Raji (cell line): Measurements from ENCODE around the gene CDH13.

Experiments
- POLR2A ChIP-seq: IDR thresholded peaks from 2 replicates; pipeline ENCODE4 v1.6.1; 2011; ENCODE audit warnings: low read depth, low read length, control low read depth; ENCODE audit not compliant: insufficient read depth

Gene CDH13

DNA sequence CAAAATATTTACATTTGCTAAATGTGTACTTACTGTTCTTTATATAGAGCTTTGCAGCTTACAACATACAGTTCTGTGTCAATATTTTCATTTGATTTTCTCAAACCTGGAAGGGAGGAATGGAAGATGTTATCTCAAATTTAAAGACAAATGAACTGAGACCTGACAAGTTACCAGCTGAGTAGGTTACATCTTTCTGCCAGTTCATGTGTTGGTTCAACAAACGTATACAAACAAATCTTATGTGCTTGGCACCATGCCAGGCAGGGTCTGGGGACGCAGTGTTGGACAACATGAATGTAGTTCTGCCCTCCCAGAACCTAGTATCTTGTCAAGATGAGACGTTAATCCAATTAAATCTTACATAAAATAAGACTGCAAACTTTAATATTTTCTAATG is 673.6 kb downstream of the CDH13 start:
- TF ChIP-seq POLR2A = no peak

DNA sequence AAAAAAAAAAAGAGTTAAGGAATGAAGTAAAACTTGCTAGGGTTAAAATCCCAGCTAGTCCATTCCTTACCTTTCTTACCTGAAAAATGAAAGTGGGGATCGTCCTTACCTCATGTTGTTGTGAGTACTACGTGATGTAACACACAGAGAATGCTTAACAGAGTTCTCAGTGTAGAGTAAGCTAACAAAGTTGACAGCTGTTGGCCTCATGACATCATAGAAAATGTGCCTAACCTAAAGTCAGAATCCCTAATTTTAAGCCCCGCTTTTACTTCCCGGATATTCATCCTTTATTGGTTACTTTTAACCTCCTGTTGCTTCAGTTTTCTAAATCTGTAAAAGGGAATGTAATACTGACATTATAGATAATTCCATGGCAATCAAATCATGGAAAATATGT is 675.2 kb downstream of the CDH13 start:
- no peak for TF ChIP-seq POLR2A

DNA sequence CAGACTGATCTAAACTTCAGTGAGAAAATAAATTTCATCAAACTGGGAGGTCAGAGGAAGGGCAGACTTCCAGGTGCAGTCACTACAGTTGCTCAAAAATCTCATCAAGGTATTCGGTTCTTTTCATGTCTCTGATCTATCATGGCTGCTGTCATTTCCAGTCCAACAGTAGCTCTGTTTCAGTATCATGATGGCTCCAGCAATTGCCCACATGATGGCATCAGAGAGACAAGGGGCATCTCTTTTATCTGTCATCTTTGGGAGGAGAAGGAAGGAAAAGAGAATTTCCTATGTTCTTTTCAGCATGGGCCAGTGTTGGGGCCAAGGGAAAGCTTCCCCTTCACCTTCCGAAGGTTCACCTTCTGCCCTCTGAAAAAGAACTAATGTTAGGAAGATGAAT is 676.1 kb downstream of the CDH13 start:
- TF ChIP-seq POLR2A = no peak

DNA sequence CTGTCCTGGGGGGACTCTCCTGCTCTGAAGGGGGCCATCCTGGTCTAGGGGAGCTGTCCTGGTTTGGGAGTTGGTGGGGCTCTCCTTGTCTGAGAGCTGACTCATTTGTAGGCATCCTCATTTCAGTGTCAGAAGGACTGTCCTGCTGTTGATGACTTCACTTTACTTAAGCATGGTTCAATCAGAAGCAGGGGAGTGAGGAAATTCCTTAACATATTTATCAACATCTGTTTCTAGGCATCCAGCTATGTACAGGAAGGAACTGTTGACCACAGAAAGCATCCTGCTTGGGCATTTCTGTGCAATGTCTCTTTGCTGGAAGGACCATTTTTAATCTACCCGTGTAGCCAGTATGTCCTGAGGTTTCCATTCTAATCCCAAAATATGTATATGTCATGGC is 678.3 kb downstream of the CDH13 start:
- no peak for TF ChIP-seq POLR2A

DNA sequence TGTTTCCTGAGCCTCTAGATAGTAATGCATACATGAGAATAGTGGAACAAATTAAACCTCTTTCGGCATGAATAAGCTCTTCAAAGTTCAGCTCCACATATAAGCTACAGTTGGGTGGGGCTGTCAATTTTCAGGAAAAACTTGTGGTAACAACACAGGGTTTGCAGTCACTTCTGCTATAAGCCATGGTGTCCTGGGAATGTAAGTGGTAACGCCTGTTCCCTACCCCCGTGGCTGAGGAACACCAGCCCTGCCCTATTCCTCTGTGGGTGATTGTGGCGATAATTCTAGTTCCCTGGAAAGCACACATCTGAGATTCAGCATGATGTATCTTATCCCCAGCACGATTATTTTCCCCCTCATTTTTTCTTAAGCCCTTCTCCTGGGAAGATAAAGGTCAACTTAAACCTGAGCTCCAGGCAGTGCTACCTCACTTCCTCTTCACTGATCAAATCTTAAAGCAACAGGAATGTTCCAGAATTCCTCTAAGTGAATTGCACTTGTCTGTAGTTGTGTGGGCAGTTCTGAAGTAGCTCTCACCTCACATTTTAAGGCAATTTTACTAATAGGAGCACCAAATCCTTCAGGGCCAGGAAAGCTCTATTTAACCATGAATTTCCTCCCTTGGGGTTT is 680.3 kb downstream of the CDH13 start:
- TF ChIP-seq POLR2A = no peak

DNA sequence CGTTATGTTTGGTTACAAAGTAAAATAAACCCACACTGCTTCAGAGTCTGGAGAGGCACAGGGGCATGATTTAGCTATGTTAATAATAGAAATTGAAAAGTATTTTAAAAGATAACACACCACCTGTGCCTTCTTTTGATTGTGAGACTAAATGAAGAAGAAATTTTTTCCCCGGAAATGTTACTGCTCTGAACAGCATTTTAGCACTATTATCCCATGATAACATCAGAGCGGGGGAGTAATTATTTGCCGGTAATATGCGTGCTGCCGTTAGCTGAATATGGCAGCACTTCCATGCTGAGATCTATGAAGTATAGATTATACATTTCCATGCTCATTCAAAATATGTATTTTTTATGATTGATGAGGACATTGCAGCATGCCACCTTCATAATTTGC is 680.8 kb downstream of the CDH13 start:
- no peak for TF ChIP-seq POLR2A

DNA sequence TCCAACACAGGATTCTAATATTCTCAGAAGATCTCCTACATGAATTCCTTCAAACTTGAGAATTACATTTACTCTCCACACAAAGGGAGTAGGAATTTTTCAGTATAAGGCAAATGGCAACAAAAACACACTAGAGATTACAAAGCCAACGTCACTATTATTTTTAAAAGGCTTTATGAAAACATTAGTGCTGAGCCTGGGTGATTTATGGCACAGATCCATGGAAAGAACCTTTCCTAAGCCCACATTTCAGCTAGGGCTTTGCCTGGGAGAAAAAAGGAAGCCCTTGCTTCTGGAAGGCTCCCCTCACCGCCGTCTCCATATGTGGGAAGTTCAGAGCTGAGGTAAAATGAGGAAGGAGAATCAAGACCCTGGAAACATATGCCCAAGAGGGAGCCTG is 681.6 kb downstream of the CDH13 start:
- TF ChIP-seq POLR2A = no peak

DNA sequence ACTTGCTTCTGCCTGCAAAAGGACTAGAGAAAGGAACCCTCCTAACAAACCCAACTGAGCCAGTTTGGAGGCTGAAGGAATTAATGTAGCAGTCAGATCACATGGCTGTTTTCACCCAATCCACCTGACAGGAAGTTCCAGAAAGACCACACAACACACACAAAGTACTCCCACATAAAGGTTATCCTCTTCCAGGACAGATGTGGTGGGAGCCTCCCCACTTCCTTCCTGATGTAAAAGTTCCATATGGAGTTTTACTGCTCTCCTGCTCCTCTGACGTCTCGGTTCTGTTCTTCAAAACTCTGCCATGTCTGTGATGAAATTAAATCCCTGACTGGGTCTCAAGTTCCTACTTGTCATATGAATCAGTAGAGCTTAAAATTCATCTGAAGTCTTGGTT is 684.0 kb downstream of the CDH13 start:
- TF ChIP-seq POLR2A = no peak

DNA sequence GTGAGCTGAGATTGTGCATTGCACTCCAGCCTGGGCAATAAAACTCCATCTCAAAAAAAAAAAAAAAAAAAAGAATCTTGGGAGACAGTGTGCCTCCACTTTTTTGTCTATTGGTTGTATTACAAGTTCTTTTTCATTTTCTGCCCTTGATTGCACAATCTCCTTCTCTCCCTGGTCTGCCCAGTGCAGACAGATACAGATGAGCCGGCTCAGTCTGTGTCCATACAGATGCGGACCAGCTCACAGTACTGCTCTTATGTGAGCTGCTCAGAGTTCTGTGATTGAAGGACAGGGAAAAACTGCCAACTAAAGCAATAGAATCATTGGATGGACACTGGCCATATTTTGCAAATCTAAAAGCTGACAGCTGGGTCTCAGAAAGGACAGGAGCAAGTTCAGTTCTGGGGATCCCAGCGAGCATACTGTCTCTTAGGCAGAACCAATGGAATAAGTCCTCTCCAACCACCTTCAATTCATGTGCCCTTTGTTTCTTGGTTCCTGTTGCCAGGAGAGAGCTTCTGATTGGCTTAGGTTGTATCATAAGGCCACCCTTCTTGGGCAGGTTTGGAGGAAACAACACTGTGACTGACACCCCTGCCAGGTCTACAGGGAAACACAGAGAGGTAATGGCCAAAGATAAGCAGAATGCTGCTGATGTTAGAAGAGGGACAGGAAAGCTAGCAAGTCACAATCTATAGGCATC is 685.4 kb downstream of the CDH13 start:
- no peak for TF ChIP-seq POLR2A

DNA sequence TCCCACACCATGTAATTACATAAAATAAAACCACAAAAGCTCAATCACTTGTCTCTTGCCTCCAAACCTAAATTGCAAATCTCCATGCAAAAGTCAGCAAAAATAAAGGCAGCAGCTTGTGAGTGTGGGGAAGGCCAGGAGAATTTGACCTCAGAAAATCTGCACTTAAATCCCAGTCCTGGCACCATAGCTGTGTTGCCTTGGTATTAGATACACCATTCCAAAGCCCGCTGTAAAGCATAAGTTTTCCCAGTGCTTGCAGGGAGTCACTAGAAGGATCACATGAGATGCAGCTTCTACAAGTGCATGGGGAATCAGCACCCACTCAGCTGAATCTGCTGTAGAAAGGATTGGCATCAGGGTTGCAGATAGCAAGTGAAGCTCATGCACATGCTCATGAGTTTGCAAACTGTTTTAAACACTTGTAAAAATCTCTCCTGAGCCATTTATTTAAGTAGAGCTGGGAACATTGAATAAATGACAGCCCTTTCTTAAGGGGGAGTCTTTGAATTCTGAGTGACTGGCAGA is 686.0 kb downstream of the CDH13 start:
- no peak for TF ChIP-seq POLR2A

DNA sequence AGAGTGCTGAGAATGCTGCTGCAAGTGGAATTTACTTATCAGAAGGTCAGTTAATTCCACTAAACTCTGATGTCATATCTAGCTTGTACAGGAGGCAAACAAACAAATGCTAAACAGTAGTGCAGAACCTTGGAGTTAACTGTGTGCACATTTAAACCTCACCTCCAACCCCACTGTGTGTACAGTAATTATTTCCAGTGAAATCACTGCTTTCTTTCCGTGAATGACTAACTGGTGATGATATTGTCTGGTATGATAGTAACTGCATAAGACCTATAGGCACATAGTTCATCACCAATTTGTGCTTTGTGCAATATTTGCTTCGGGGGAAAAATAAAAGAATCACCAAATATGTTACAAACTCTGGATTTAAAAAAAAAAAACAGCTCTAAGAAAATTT is 688.5 kb downstream of the CDH13 start:
- no peak for TF ChIP-seq POLR2A

DNA sequence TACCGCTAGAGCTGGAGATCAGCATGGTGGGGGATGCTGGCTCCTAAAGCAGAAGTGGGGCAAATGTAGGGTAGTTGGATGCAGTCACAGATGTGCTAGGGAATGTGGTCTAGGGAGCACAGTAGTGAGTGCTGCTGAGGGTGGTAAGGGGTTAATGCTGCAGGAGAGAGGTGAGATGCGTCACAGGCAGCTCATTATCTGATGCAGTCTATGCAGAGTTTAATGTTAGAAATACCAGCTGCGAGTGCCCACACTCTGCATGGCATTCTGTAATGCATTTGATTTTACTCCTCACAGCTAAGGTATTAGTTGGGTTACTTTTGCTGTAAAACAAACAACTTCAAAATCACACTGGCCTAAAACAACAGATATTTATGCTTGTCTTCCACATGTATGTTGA is 689.7 kb downstream of the CDH13 start:
- no peak for TF ChIP-seq POLR2A

DNA sequence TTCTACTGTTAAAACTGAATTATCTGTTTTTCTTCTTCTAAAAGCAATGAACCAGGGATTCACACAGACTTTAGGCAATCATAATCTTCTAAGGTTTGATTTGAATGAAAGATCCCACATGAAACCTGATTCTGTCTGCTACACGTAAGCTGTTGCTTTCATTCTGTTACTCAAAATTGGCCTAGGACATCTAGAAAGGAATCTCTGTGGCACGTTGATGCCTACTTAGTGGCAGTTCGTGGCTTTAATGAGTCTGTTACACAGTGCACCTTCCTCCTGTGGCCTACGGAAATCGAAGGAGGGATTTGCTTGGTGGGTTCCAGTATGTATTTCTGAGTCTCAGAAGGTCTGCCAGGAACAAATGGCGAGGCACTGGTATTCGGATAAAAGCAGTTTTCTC is 691.6 kb downstream of the CDH13 start:
- TF ChIP-seq POLR2A = no peak

DNA sequence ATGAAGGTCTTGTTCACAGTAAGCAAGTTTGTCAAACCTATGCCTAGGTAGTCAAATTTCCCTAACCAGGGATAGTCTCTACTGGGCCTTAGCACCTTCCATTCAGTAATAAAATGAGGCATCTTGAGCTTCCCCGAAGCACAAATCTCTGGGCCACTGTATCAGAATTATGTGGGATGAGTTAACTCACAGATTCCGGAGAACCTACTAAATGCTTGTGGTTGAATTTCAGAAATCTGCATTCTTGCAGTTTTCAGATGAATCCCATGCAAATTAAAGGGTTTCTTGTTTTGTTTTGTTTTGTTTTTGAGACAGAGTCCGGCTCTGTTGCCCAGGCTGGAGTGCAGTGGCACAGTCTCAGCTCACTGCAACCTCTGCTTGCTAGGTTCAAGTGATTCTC is 702.2 kb downstream of the CDH13 start:
- TF ChIP-seq POLR2A = no peak

DNA sequence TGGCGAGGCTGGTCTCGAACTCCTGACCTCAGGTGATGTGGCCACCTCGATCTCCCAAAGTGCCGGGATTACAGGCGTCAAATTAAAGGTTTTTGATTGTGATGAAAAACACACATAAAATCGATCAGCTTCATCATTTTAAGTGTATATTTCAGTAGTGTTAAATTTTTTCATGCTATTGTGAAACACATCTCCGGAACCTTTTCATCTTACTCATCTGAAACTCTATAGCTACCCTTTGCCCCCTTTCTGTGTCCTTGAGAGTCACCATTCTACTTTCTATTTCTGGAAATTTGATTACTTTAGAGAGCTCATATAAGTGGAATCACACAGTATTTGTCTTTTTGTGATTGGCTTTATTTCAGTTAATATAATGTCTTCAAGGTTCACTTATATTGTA is 702.7 kb downstream of the CDH13 start:
- TF ChIP-seq POLR2A = no peak

DNA sequence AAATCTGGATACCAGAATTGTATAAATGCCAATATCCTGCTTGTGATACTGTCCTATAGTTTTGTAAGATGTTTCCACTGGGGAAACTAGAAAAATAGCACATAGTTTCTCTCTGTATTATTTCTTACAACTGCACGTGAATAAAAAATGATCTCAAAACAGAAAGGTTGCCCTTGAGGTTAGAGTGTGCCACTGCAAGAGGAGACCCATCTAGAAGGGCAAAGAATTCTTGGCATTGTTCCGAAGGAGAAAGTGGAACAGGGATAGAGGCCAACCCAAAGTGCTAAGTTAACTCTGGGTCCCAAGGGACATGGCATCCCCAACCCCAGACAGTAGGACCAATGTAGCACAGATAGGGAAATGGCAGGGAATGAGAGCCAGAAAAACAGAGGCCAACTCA is 703.5 kb downstream of the CDH13 start:
- no peak for TF ChIP-seq POLR2A

DNA sequence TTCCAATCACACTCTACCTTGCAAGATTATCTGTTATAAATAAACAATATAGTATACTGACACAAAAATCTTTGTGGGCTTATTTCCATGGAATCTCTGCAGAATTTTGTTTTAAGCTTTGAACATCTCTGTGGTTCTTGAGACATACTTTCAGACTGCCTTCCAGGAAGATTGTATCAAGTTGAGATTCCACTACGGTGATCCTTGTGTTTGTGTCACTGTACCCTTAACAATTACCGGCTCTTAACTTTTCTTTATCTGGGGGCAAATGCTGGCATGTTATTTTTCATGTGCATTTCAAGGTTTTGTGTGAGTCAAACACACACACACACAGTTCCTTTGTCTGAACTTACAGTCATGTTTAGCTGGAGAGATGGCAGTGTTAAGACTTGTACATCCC is 708.3 kb downstream of the CDH13 start:
- no peak for TF ChIP-seq POLR2A

DNA sequence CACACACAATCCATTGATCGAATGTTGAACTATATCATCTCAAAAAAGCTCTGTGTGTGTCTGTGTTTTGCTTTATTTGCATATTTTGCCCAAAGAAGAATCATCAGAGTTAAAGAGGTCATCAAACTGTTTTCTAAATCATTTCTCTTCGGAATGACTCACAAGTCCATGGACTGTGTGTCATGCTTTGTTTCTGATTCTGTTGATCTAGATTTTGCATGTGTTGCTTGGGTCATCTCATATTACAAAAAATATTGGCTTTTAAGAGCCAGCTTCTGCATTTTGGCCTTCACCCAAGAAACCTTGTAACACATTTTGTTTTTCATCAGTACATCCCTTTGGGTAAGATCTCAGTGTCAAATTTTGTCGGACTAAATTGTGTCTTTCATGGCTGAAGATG is 709.8 kb downstream of the CDH13 start:
- no peak for TF ChIP-seq POLR2A

DNA sequence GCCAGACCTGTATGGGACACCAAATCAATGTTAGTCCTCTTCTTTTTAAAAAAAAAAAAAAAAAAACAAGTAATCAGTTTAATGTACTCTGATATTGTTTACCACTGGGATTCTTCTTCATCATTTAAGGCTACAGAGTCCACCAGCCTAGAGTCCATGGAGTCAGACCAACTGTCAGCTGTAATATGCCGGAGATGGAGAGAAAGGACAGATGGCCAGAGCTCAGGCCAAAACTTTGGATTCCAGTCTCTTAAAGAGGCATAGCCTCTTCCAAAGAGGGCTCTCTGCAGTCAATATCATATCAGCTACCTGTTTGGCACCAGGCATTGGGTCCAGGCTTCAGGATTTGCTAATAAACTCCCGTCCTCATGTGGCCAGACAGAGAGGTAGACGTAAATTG is 711.4 kb downstream of the CDH13 start:
- no peak for TF ChIP-seq POLR2A
